ENCODE results near the gene FAM171A1.

Gene FAM171A1

DNA sequence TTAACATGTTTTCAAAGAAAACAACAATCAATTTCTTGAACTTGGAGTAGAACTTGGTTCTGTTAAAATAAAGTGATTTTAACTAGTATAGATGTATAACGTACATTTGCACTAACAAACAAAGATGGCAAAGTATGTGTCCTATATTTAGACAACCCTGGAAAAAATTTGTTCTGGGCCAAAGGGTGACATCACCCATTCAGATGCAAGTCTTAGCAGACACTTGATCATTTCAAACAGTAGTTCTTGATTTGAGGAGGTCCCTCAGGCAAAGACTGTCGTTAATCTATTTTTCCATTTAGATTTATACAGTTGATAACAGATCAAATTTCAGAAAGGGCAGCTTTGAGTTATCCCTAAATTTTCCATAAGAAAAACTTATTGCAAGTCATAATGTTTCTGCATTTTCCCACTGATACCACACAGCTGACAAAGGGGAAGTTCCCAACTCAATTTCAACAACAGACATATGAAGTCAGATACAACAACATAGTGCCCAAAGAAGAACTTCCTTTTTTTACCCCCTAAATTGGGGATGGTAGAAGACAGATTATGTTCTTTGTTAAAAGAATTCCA is 207.7 kb downstream of the FAM171A1 start:
- DNase-seq: no peak
